DMS 273 treated with DMSO at 0.1 percent for 48 hours (cell line): Measurements from ENCODE around the gene NTRK3.

Experiments used
- DNase-seq: peaks from one replicate; lab custom pipeline; 2025; lab: John Stamatoyannopoulos, UW

Gene NTRK3

GRCh38 chr15:87818756-87819155, 437.8 kb downstream of the NTRK3 start:
- no peak for DNase-seq

DNA sequence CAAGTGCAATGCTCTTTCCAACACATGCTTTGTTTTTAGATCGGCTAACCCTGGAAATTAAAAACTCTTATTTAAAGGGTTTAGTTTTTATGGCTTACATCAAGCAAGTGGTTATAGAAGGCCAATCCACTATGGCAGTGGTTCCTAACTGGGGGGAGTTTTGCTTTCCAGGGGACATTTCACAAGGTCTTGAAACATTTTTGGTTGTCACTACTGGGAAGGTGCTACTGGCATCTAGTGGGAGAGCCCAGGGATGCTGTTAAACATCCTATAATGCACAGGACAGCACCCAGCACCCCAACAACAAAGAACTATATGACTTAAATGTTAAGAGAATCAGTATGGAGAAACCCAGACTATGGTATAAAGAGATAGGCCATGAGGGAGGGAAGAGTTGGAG, 439.0 kb downstream of the NTRK3 start:
- no peak for DNase-seq

DNA sequence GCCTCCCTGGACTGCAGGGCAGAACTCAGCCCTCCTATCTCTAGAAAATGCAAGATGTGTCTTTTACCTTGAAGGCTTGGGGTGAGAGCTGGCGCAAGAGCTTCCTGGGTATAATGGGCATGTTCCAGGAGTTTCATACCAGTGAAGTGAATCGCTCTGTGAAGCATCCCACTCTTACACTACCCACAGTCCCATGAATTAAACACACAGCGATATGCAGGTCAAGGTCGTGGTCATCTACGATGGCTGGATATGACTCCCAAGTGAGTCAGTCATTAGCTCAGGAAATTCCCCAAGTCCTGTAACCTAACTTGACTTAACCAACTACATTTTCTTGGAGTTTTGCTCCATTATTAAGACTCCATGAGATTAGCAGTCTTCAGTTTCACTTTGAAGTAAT, 439.7 kb downstream of the NTRK3 start:
- no peak for DNase-seq

DNA sequence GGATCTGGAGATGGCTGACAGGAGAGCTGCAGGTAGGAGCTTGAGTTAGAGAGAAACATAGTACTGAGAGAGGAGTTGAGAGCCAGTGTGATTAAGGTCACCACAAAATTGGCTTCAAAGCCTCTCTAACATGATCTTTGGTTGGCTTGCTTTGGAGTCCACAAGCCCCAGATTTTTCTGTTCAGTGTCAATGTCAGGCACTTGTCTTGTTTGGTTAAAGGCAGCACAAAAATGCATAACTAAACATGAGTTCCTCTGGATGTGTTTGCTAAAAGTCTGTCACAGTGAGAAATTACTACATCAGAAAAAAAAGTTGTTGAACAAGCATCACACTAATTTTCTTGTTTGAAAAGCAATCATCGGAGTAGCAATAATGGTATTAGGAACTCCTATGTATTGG, 440.5 kb downstream of the NTRK3 start:
- DNase-seq = no peak
